ENCODE measurements around the gene MPC1.
"Not testable (repeated sequence)": the region's sequence is repeated elsewhere in the genome, so short reads cannot be mapped to it uniquely, and the experiment has no call there.

The MPC1 gene

GRCh38 chr6:166351715-166352285, 30.9 kb downstream of the MPC1 start:
- Histone ChIP-seq H3K36me3 (no peaks in the 10 kb centered on the region), H3K27me3 (no peaks in the 10 kb centered on the region), H3K4me1 (no peaks in the 10 kb centered on the region), H3K9me3 (no peaks in the 10 kb centered on the region), H3K4me3 (ENCODE audit: low read depth, low read length) (no peak overlapping the region)
- TF ChIP-seq CTCF (IDR thresholded peaks at IDR 0.05; ENCODE audit: low read depth, low read length) = no peak
- no peak for DNase-seq

GRCh38 chr6:166348305-166348949, 34.3 kb downstream of the MPC1 start:
- Histone ChIP-seq H3K36me3 (no peaks in the 10 kb centered on the region), H3K4me1 (peaks cover 1% of the 10 kb centered on the region; the same call in 1 of the 2 replicates), H3K27me3 (no peaks in the 10 kb centered on the region), H3K4me3 (ENCODE audit: low read depth, low read length) (no peak overlapping the region), H3K9me3 (no peaks in the 10 kb centered on the region)
- no peak for TF ChIP-seq CTCF (IDR thresholded peaks at IDR 0.05; ENCODE audit: low read depth, low read length)
- no peak for DNase-seq

- Histone ChIP-seq H3K27me3 (no peaks in the 10 kb centered on the region), H3K4me1 (peaks cover 4% of the 10 kb centered on the region; the same call in 1 of the 2 replicates), H3K4me3 (ENCODE audit: low read depth, low read length) (no peak overlapping the region), H3K9me3 (no peaks in the 10 kb centered on the region), H3K36me3 (no peaks in the 10 kb centered on the region)
- no peak for DNase-seq
- no peak for TF ChIP-seq CTCF (IDR thresholded peaks at IDR 0.05; ENCODE audit: low read depth, low read length)
Measured at GRCh38 chr6:166346965-166347364, 35.8 kb downstream of the MPC1 start.

GRCh38 chr6:166346449-166346848, 36.3 kb downstream of the MPC1 start:
- TF ChIP-seq CTCF (IDR thresholded peaks at IDR 0.05; ENCODE audit: low read depth, low read length) = no peak

GRCh38 chr6:166345672-166346071, 37.1 kb downstream of the MPC1 start:
- not testable (repeated sequence) for H3K4me3 ChIP-seq (ENCODE audit: low read depth, low read length); H3K36me3 ChIP-seq; H3K4me1 ChIP-seq; H3K27me3 ChIP-seq; DNase-seq; H3K9me3 ChIP-seq

More at GRCh38 chr6:166346449-166346848, 36.3 kb downstream of the MPC1 start:
- Histone ChIP-seq H3K9me3 (no peaks in the 10 kb centered on the region), H3K4me1 (peaks cover 4% of the 10 kb centered on the region; the same call in 1 of the 2 replicates), H3K4me3 (ENCODE audit: low read depth, low read length) (no peak overlapping the region), H3K36me3 (no peaks in the 10 kb centered on the region), H3K27me3 (no peaks in the 10 kb centered on the region)
- no peak for DNase-seq

- not testable (repeated sequence) for H3K36me3 ChIP-seq; H3K27me3 ChIP-seq; H3K4me1 ChIP-seq; H3K4me3 ChIP-seq (ENCODE audit: low read depth, low read length); H3K9me3 ChIP-seq; DNase-seq
Measured at GRCh38 chr6:166344921-166345320, 37.8 kb downstream of the MPC1 start.

- no peak for TF ChIP-seq CTCF (IDR thresholded peaks at IDR 0.05; ENCODE audit: low read depth, low read length)
- DNase-seq = no peak
- Histone ChIP-seq H3K4me3 (ENCODE audit: low read depth, low read length) (no peak overlapping the region), H3K27me3 (no peaks in the 10 kb centered on the region), H3K4me1 (peaks cover 4% of the 10 kb centered on the region; the same call in 1 of the 2 replicates), H3K9me3 (no peaks in the 10 kb centered on the region), H3K36me3 (peaks cover 4% of the 10 kb centered on the region; the same call in 1 of the 2 replicates)
Measured at GRCh38 chr6:166344240-166344639, 38.5 kb downstream of the MPC1 start.

Measured in BE2C (cell line).